SK-N-SH (cell line): Measurements from ENCODE around the gene TRIM67. TPM values are rescaled to one million over a fixed set of nuclear protein-coding genes. Genes with fewer than 3 reads are reported as not detected.

Experiments used
- CTCF ChIA-PET: fragments of 300-600, 350-600 bp; formaldehyde crosslinking; extraction: SDS; loops from one replicate; lab custom pipeline; 2021; lab: Yijun Ruan, JAX
- POLR2A ChIA-PET: fragments of 350-600 bp; sonication (Branson Sonifier 250); formaldehyde crosslinking; extraction: SDS; loops from one replicate; lab custom pipeline; 2020; ENCODE audit warnings: antibody characterized with exemption, inconsistent platforms; lab: Yijun Ruan, JAX
- DNase-seq: peaks from one replicate; pipeline ENCODE4 v3.0.0; 2012
- H2AFZ ChIP-seq: fragments of 200-600 bp; sonication (generic); 2 replicates; pipeline ENCODE4 v1.8.1; 2016; ENCODE audit warnings: antibody characterized with exemption, mild to moderate bottlenecking, low read depth
- H3F3A ChIP-seq: fragments of 200-600 bp; sonication (generic); replicated peaks from 2 replicates; pipeline ENCODE3; 2016; ENCODE audit warnings: antibody characterized with exemption, mild to moderate bottlenecking; ENCODE audit not compliant: insufficient read depth
- H3K27ac ChIP-seq, 2 experiments: fragments of 200-500 bp in 1 of 2; fragments of 200-600 bp in 1 of 2; sonication (Bioruptor generic) in 1 of 2; sonication (generic), shearing (Covaris generic) in 1 of 2; 2 replicates each; pipeline versions ENCODE4 v1.5.1 to v1.6.1; 2014 to 2016; ENCODE audit warnings: low read depth in 2 of 2, inconsistent platforms in 1 of 2, low read length in 1 of 2, mild to moderate bottlenecking in 1 of 2, mixed read lengths in 1 of 2
- H3K27me3 ChIP-seq: fragments of 200-600 bp; sonication (generic), shearing (Covaris generic); 2 replicates; pipeline ENCODE4 v1.6.1; 2016; ENCODE audit warnings: mixed run types; ENCODE audit not compliant: insufficient read depth
- H3K36me3 ChIP-seq, 2 experiments: fragments of 200-500 bp in 1 of 2; fragments of 200-600 bp in 1 of 2; sonication (Bioruptor generic) in 1 of 2; sonication (generic) in 1 of 2; replicated peaks in 1 of 2; 2 replicates each; pipeline versions ENCODE3 to v1.5.1; 2014 to 2016; ENCODE audit warnings: low read length in 1 of 2, mild to moderate bottlenecking in 1 of 2; ENCODE audit not compliant: insufficient read depth in 2 of 2, control insufficient read depth in 1 of 2
- H3K4me1 ChIP-seq, 2 experiments: fragments of 200-500 bp in 1 of 2; fragments of 200-600 bp in 1 of 2; sonication (Bioruptor generic) in 1 of 2; sonication (generic), shearing (Covaris generic) in 1 of 2; 2 replicates each; pipeline versions ENCODE4 v1.5.1 to v1.6.1; 2014 to 2016; ENCODE audit warnings: low read depth in 1 of 2, low read length in 1 of 2, mixed run types in 1 of 2; ENCODE audit not compliant: insufficient read depth in 2 of 2, control insufficient read depth in 1 of 2
- H3K4me2 ChIP-seq: fragments of 200-600 bp; sonication (generic), shearing (Covaris generic); 2 replicates; pipeline ENCODE4 v1.6.1; 2017; ENCODE audit warnings: mixed run types
- H3K4me3 ChIP-seq, 2 experiments: fragments of 200-500 bp in 1 of 2; fragments of 200-600 bp in 1 of 2; sonication (Bioruptor generic) in 1 of 2; sonication (generic), shearing (Covaris generic) in 1 of 2; 2 replicates each; pipeline versions ENCODE4 v1.5.1 to v1.8.1; 2014 to 2016; ENCODE audit warnings: low read depth in 2 of 2, inconsistent platforms in 1 of 2, low read length in 1 of 2, mild to moderate bottlenecking in 1 of 2, mixed read lengths in 1 of 2, moderate library complexity in 1 of 2
- H3K79me2 ChIP-seq: fragments of 200-600 bp; sonication (generic); 2 replicates; pipeline ENCODE4 v1.8.1; 2017; ENCODE audit warnings: mild to moderate bottlenecking; ENCODE audit not compliant: insufficient read depth
- H3K9ac ChIP-seq: fragments of 200-600 bp; sonication (generic); 2 replicates; pipeline ENCODE4 v1.6.1; 2017; ENCODE audit warnings: mixed run types
- H3K9me2 ChIP-seq: fragments of 200-600 bp; sonication (generic); 2 replicates; pipeline ENCODE4 v1.6.1; 2017; ENCODE audit warnings: mixed run types
- H3K9me3 ChIP-seq: fragments of 200-600 bp; sonication (generic); 2 replicates; pipeline ENCODE4 v1.6.1; 2017; ENCODE audit warnings: mixed run types, mild to moderate bottlenecking, moderate library complexity
- H4K20me1 ChIP-seq: fragments of 200-600 bp; sonication (generic); 2 replicates; pipeline ENCODE4 v1.6.1; 2017; ENCODE audit warnings: mild to moderate bottlenecking, mixed run types; ENCODE audit not compliant: insufficient read depth
- CTCF ChIP-seq: fragments of 200-600 bp; sonication (generic); IDR thresholded peaks from 2 replicates; pipeline ENCODE4 v1.6.1; 2017; ENCODE audit warnings: antibody characterized with exemption, mild to moderate bottlenecking, moderate library complexity
- ELF1 ChIP-seq: IDR thresholded peaks from 2 replicates; pipeline ENCODE4 v1.4.0; 2012
- EP300 ChIP-seq, 2 experiments: IDR thresholded peaks; 2 replicates each; pipeline versions ENCODE4 v1.4.0 to v1.6.1; 2012; ENCODE audit warnings: borderline replicate concordance in 1 of 2, low read depth in 1 of 2, low read length in 1 of 2
- FOXJ3 ChIP-seq: sonication (generic); formaldehyde crosslinking; IDR thresholded peaks from 2 replicates; pipeline ENCODE4 v1.5.1; 2020; ENCODE audit warnings: mild to moderate bottlenecking, missing genetic modification reagents
- FOXM1 ChIP-seq: IDR thresholded peaks from 2 replicates; pipeline ENCODE4 v1.4.0; 2012; ENCODE audit warnings: low read depth, mild to moderate bottlenecking
- GATA2 ChIP-seq: sonication (generic); formaldehyde crosslinking; IDR thresholded peaks from 2 replicates; pipeline ENCODE4 v1.5.0; 2020; ENCODE audit warnings: mild to moderate bottlenecking, missing genetic modification reagents
- IRF3 ChIP-seq: fragments of 150-350 bp; IDR thresholded peaks from 2 replicates; pipeline ENCODE4 v1.6.1; 2016; ENCODE audit warnings: mild to moderate bottlenecking, low read depth, low read length
- JUND ChIP-seq: IDR thresholded peaks from 2 replicates; pipeline ENCODE4 v1.4.0; 2012
- MAX ChIP-seq: IDR thresholded peaks from 2 replicates; pipeline ENCODE4 v1.4.0; 2012; ENCODE audit warnings: low read depth
- MEF2A ChIP-seq: IDR thresholded peaks from 2 replicates; pipeline ENCODE4 v1.4.0; 2012; ENCODE audit warnings: low read depth, borderline replicate concordance
- MXI1 ChIP-seq: IDR thresholded peaks from 2 replicates; pipeline ENCODE4 v1.6.1; 2012; ENCODE audit warnings: mild to moderate bottlenecking, low read depth, low read length, improper control_type of control experiment
- PBX3 ChIP-seq: IDR thresholded peaks from 2 replicates; pipeline ENCODE4; 2012
- POLR2AphosphoS5 ChIP-seq: IDR thresholded peaks from 2 replicates; pipeline ENCODE4 v1.6.1; 2012; ENCODE audit warnings: low read depth, low read length
- RCOR1 ChIP-seq: fragments of 150-350 bp; IDR thresholded peaks from 2 replicates; pipeline ENCODE4 v1.6.1; 2017; ENCODE audit warnings: antibody characterized with exemption, low read length
- RXRA ChIP-seq: IDR thresholded peaks from 2 replicates; pipeline ENCODE4 v1.4.0; 2012; ENCODE audit warnings: low read depth, mild to moderate bottlenecking, borderline replicate concordance
- SMC3 ChIP-seq: IDR thresholded peaks from 2 replicates; pipeline ENCODE4 v1.6.1; 2012; ENCODE audit warnings: low read depth, low read length, improper control_type of control experiment
- USF1 ChIP-seq: IDR thresholded peaks from 2 replicates; pipeline ENCODE4 v1.4.0; 2012; ENCODE audit warnings: low read depth, borderline replicate concordance
- USF2 ChIP-seq: fragments of 150-350 bp; IDR thresholded peaks from 2 replicates; pipeline ENCODE4 v1.6.1; 2017; ENCODE audit warnings: antibody characterized with exemption, low read length, low read depth, borderline replicate concordance
- YY1 ChIP-seq: IDR thresholded peaks from 2 replicates; pipeline ENCODE4 v1.4.0; 2012; ENCODE audit warnings: low read depth, mild to moderate bottlenecking
- ZBTB33 ChIP-seq: IDR thresholded peaks from 2 replicates; pipeline ENCODE4 v1.4.0; 2012; ENCODE audit warnings: low read depth, borderline replicate concordance
- WGBS: methylation state at CpG from one replicate; pipeline ENCODE4 v1.1.6; 2017; ENCODE audit warnings: low lambda C conversion rate; 5-methylcytosine and 5-hydroxymethylcytosine counted together
- polyA plus RNA-seq, 3 experiments: library from polyadenylated mRNA; depleted of rRNA; stranded (reverse); fragments of >200 nt; gene quantifications; 2 replicates each; pipeline ENCODE4 v1.2.3, GENCODE V29; 2012

TRIM67 gene
- polyA plus RNA-seq, 1 of the 3 experiments (the other 2 are of a cell fraction) = not detected

- Histone ChIP-seq H2AFZ (no peak overlapping the region), H3K36me3 (no peaks in the 10 kb centered on the region), H3K27ac (no peak overlapping the region), H4K20me1 (no peaks in the 10 kb centered on the region), H3F3A (no peaks in the 10 kb centered on the region), H3K4me3 (no peak overlapping the region), H3K4me1 (no peaks in the 10 kb centered on the region), H3K9me3 (no peaks in the 10 kb centered on the region), H3K79me2 (no peaks in the 10 kb centered on the region), H3K27me3 (peaks cover 14% of the 10 kb centered on the region), H3K9ac (no peak overlapping the region), H3K4me2 (no peak overlapping the region), H3K9me2 (no peaks in the 10 kb centered on the region)
- POLR2A ChIA-PET = no interaction called here
- no peak for TF ChIP-seq FOXM1
- no peak for TF ChIP-seq MXI1
- no peak for TF ChIP-seq FOXJ3 (CRISPR knock-in tag)
- no peak for TF ChIP-seq USF2
- no peak for TF ChIP-seq YY1
- TF ChIP-seq GATA2 (CRISPR knock-in tag) = no peak
- no peak for TF ChIP-seq RCOR1
- 60% methylated on average over 1 of the region's 1 CpG for WGBS
- CTCF ChIA-PET = no interaction called here
- no peak for DNase-seq
Measured at GRCh38 chr1:231155808-231156207, 6.0 kb upstream of the TRIM67 start.

GRCh38 chr1:231157311-231157710 lies 4.5 kb upstream of the TRIM67 start:
- POLR2A ChIA-PET = no interaction called here

More at GRCh38 chr1:231157311-231157710, 4.5 kb upstream of the TRIM67 start:
- no peak overlapping the region for H3K9ac ChIP-seq
- peaks cover 0 to 4% of the 10 kb centered on the region in 2 experiments; a peak in 1 of 4 replicates for H3K4me1 ChIP-seq
- H3K27ac ChIP-seq = no peak overlapping the region
- H3K27me3 ChIP-seq = peaks cover 18% of the 10 kb centered on the region
- CTCF ChIA-PET = no interaction called here
- no peak for TF ChIP-seq USF1
- no peak for TF ChIP-seq JUND
- no peak for TF ChIP-seq RXRA
- no peak for TF ChIP-seq PBX3
- no peak for TF ChIP-seq SMC3
- TF ChIP-seq USF2 = no peak
- TF ChIP-seq YY1 = no peak
- no peak for TF ChIP-seq IRF3
- no peak for TF ChIP-seq EP300 (IDR thresholded peaks at IDR 0.05; ENCODE audit: borderline replicate concordance in 1 of 2, low read depth in 1 of 2, low read length in 1 of 2)
- TF ChIP-seq CTCF = no peak
- no peak for TF ChIP-seq POLR2AphosphoS5
- no peak for TF ChIP-seq MAX
- no peak for TF ChIP-seq FOXJ3 (CRISPR knock-in tag)
- no peak for TF ChIP-seq ZBTB33
- no peak for TF ChIP-seq ELF1
- TF ChIP-seq MEF2A = no peak
- no peak overlapping the region for H3K4me3 ChIP-seq
- H3K79me2 ChIP-seq = no peaks in the 10 kb centered on the region
- no peak overlapping the region for H2AFZ ChIP-seq
- H3K4me2 ChIP-seq = no peak overlapping the region
- WGBS = 5% methylated on average over 1 of the region's 1 CpG
- H3K36me3 ChIP-seq = no peaks in the 10 kb centered on the region
- no peaks in the 10 kb centered on the region for H3K9me3 ChIP-seq
- H4K20me1 ChIP-seq = no peaks in the 10 kb centered on the region
- no peaks in the 10 kb centered on the region for H3F3A ChIP-seq
- H3K9me2 ChIP-seq = no peaks in the 10 kb centered on the region
- no peak for DNase-seq
